Measurements from ENCODE around the gene MROH8.

- TF ChIP-seq CTCF (IDR thresholded peaks at IDR 0.05; ENCODE audit: insufficient read depth, low read length) (no peak), POLR2AphosphoS5 (IDR thresholded peaks at IDR 0.05; ENCODE audit: low read depth) (no peak), GABPA (IDR thresholded peaks at IDR 0.05; ENCODE audit: low read depth) (no peak), SPI1 (IDR thresholded peaks at IDR 0.05; ENCODE audit: borderline replicate concordance, low read depth) (no peak)
Observed at GRCh38 chr20:37209193-37209592, 29.8 kb upstream of the MROH8 start.

Measured in HL-60 (cell line).